SK-N-SH (cell line): ENCODE data around the gene RNF25. TPM values are rescaled to one million over a fixed set of nuclear protein-coding genes. Genes with fewer than 3 reads are reported as not detected.

Source experiments
- CTCF ChIA-PET: fragments of 300-600, 350-600 bp; formaldehyde crosslinking; extraction: SDS; loops from one replicate; lab custom pipeline; 2021; lab: Yijun Ruan, JAX
- POLR2A ChIA-PET: fragments of 350-600 bp; sonication (Branson Sonifier 250); formaldehyde crosslinking; extraction: SDS; loops from one replicate; lab custom pipeline; 2020; ENCODE audit warnings: antibody characterized with exemption, inconsistent platforms; lab: Yijun Ruan, JAX
- DNase-seq: peaks from one replicate; pipeline ENCODE4 v3.0.0; 2012
- H2AFZ ChIP-seq: fragments of 200-600 bp; sonication (generic); 2 replicates; pipeline ENCODE4 v1.8.1; 2016; ENCODE audit warnings: antibody characterized with exemption, mild to moderate bottlenecking, low read depth
- H3F3A ChIP-seq: fragments of 200-600 bp; sonication (generic); replicated peaks from 2 replicates; pipeline ENCODE3; 2016; ENCODE audit warnings: antibody characterized with exemption, mild to moderate bottlenecking; ENCODE audit not compliant: insufficient read depth
- H3K27ac ChIP-seq, 2 experiments: fragments of 200-500 bp in 1 of 2; fragments of 200-600 bp in 1 of 2; sonication (Bioruptor generic) in 1 of 2; sonication (generic), shearing (Covaris generic) in 1 of 2; 2 replicates each; pipeline versions ENCODE4 v1.5.1 to v1.6.1; 2014 to 2016; ENCODE audit warnings: low read depth in 2 of 2, inconsistent platforms in 1 of 2, low read length in 1 of 2, mild to moderate bottlenecking in 1 of 2, mixed read lengths in 1 of 2
- H3K27me3 ChIP-seq: fragments of 200-600 bp; sonication (generic), shearing (Covaris generic); 2 replicates; pipeline ENCODE4 v1.6.1; 2016; ENCODE audit warnings: mixed run types; ENCODE audit not compliant: insufficient read depth
- H3K36me3 ChIP-seq, 2 experiments: fragments of 200-500 bp in 1 of 2; fragments of 200-600 bp in 1 of 2; sonication (Bioruptor generic) in 1 of 2; sonication (generic) in 1 of 2; replicated peaks in 1 of 2; 2 replicates each; pipeline versions ENCODE3 to v1.5.1; 2014 to 2016; ENCODE audit warnings: low read length in 1 of 2, mild to moderate bottlenecking in 1 of 2; ENCODE audit not compliant: insufficient read depth in 2 of 2, control insufficient read depth in 1 of 2
- H3K4me1 ChIP-seq, 2 experiments: fragments of 200-500 bp in 1 of 2; fragments of 200-600 bp in 1 of 2; sonication (Bioruptor generic) in 1 of 2; sonication (generic), shearing (Covaris generic) in 1 of 2; 2 replicates each; pipeline versions ENCODE4 v1.5.1 to v1.6.1; 2014 to 2016; ENCODE audit warnings: low read depth in 1 of 2, low read length in 1 of 2, mixed run types in 1 of 2; ENCODE audit not compliant: insufficient read depth in 2 of 2, control insufficient read depth in 1 of 2
- H3K4me2 ChIP-seq: fragments of 200-600 bp; sonication (generic), shearing (Covaris generic); 2 replicates; pipeline ENCODE4 v1.6.1; 2017; ENCODE audit warnings: mixed run types
- H3K4me3 ChIP-seq, 2 experiments: fragments of 200-500 bp in 1 of 2; fragments of 200-600 bp in 1 of 2; sonication (Bioruptor generic) in 1 of 2; sonication (generic), shearing (Covaris generic) in 1 of 2; 2 replicates each; pipeline versions ENCODE4 v1.5.1 to v1.8.1; 2014 to 2016; ENCODE audit warnings: low read depth in 2 of 2, inconsistent platforms in 1 of 2, low read length in 1 of 2, mild to moderate bottlenecking in 1 of 2, mixed read lengths in 1 of 2, moderate library complexity in 1 of 2
- H3K79me2 ChIP-seq: fragments of 200-600 bp; sonication (generic); 2 replicates; pipeline ENCODE4 v1.8.1; 2017; ENCODE audit warnings: mild to moderate bottlenecking; ENCODE audit not compliant: insufficient read depth
- H3K9ac ChIP-seq: fragments of 200-600 bp; sonication (generic); 2 replicates; pipeline ENCODE4 v1.6.1; 2017; ENCODE audit warnings: mixed run types
- H3K9me2 ChIP-seq: fragments of 200-600 bp; sonication (generic); 2 replicates; pipeline ENCODE4 v1.6.1; 2017; ENCODE audit warnings: mixed run types
- H3K9me3 ChIP-seq: fragments of 200-600 bp; sonication (generic); 2 replicates; pipeline ENCODE4 v1.6.1; 2017; ENCODE audit warnings: mixed run types, mild to moderate bottlenecking, moderate library complexity
- H4K20me1 ChIP-seq: fragments of 200-600 bp; sonication (generic); 2 replicates; pipeline ENCODE4 v1.6.1; 2017; ENCODE audit warnings: mild to moderate bottlenecking, mixed run types; ENCODE audit not compliant: insufficient read depth
- EP300 ChIP-seq, 2 experiments: IDR thresholded peaks; 2 replicates each; pipeline versions ENCODE4 v1.4.0 to v1.6.1; 2012; ENCODE audit warnings: borderline replicate concordance in 1 of 2, low read depth in 1 of 2, low read length in 1 of 2
- EZH2phosphoT487 ChIP-seq: fragments of 200-600 bp; sonication (generic); IDR thresholded peaks from 2 replicates; pipeline ENCODE4 v1.6.1; 2017; ENCODE audit warnings: low read depth, mixed run types, mild to moderate bottlenecking, antibody characterized with exemption, moderate library complexity, borderline replicate concordance
- FOSL2 ChIP-seq: IDR thresholded peaks from 2 replicates; pipeline ENCODE4 v1.4.0; 2012; ENCODE audit warnings: low read depth, mild to moderate bottlenecking, moderate library complexity, borderline replicate concordance
- GABPA ChIP-seq: IDR thresholded peaks from 2 replicates; pipeline ENCODE4 v1.4.0; 2012; ENCODE audit warnings: low read depth, mild to moderate bottlenecking
- GATA2 ChIP-seq: sonication (generic); formaldehyde crosslinking; IDR thresholded peaks from 2 replicates; pipeline ENCODE4 v1.5.0; 2020; ENCODE audit warnings: mild to moderate bottlenecking, missing genetic modification reagents
- MXI1 ChIP-seq: IDR thresholded peaks from 2 replicates; pipeline ENCODE4 v1.6.1; 2012; ENCODE audit warnings: mild to moderate bottlenecking, low read depth, low read length, improper control_type of control experiment
- NFIC ChIP-seq: IDR thresholded peaks from 2 replicates; pipeline ENCODE4 v1.4.0; 2012; ENCODE audit warnings: borderline replicate concordance
- NRF1 ChIP-seq: IDR thresholded peaks from 2 replicates; pipeline ENCODE4 v1.6.1; 2012; ENCODE audit warnings: low read depth, mild to moderate bottlenecking, low read length
- POLR2AphosphoS5 ChIP-seq: IDR thresholded peaks from 2 replicates; pipeline ENCODE4 v1.6.1; 2012; ENCODE audit warnings: low read depth, low read length
- RAD21 ChIP-seq: IDR thresholded peaks from 2 replicates; pipeline ENCODE4 v1.6.1; 2012; ENCODE audit warnings: mild to moderate bottlenecking, low read length
- RCOR1 ChIP-seq: fragments of 150-350 bp; IDR thresholded peaks from 2 replicates; pipeline ENCODE4 v1.6.1; 2017; ENCODE audit warnings: antibody characterized with exemption, low read length
- REST ChIP-seq: IDR thresholded peaks from 2 replicates; pipeline ENCODE4 v1.6.1; 2012; ENCODE audit warnings: mild to moderate bottlenecking, low read depth, low read length, moderate library complexity
- RXRA ChIP-seq: IDR thresholded peaks from 2 replicates; pipeline ENCODE4 v1.4.0; 2012; ENCODE audit warnings: low read depth, mild to moderate bottlenecking, borderline replicate concordance
- SIN3A ChIP-seq: IDR thresholded peaks from 2 replicates; pipeline ENCODE4 v1.6.1; 2012; ENCODE audit warnings: low read depth, mild to moderate bottlenecking, low read length, moderate library complexity, borderline replicate concordance
- SMC3 ChIP-seq: IDR thresholded peaks from 2 replicates; pipeline ENCODE4 v1.6.1; 2012; ENCODE audit warnings: low read depth, low read length, improper control_type of control experiment
- TAF1 ChIP-seq: IDR thresholded peaks from 2 replicates; pipeline ENCODE4 v1.6.1; 2012; ENCODE audit warnings: low read depth, mild to moderate bottlenecking, low read length, moderate library complexity, borderline replicate concordance
- ZBTB33 ChIP-seq: IDR thresholded peaks from 2 replicates; pipeline ENCODE4 v1.4.0; 2012; ENCODE audit warnings: low read depth, borderline replicate concordance
- WGBS: methylation state at CpG from one replicate; pipeline ENCODE4 v1.1.6; 2017; ENCODE audit warnings: low lambda C conversion rate; 5-methylcytosine and 5-hydroxymethylcytosine counted together
- polyA plus RNA-seq, 3 experiments: library from polyadenylated mRNA; depleted of rRNA; stranded (reverse); fragments of >200 nt; gene quantifications; 2 replicates each; pipeline ENCODE4 v1.2.3, GENCODE V29; 2012
- TF ChIP-seq, protein P1 (sequence below): IDR thresholded peaks from 2 replicates; pipeline ENCODE4 v1.4.0; 2012; ENCODE audit warnings: low read depth

Gene RNF25
- polyA plus RNA-seq, 1 of the 3 experiments (the other 2 are of a cell fraction) = 72.2 TPM

- H3K27me3 ChIP-seq = no peaks in the 10 kb centered on the region
- no peaks in the 10 kb centered on the region for H3K9me2 ChIP-seq
- H3K36me3 ChIP-seq = peaks cover 34 to 75% of the 10 kb centered on the region in 2 experiments
- POLR2A ChIA-PET = no interaction called here
- peaks cover 0 to 9% of the 10 kb centered on the region in 2 experiments; a peak in 2 of 4 replicates for H3K4me1 ChIP-seq
- H3K79me2 ChIP-seq = peaks cover 20% of the 10 kb centered on the region
- CTCF ChIA-PET = interaction anchor here (0.8 to 1.0 kb wide), 2 partner anchors 9 to 16 kb away, joined by 3 read pairs; no protein-coding TSS in a partner anchor
- TF ChIP-seq POLR2AphosphoS5 (no peak), NRF1 (no peak), FOSL2 (no peak), TAF1 (no peak), ZBTB33 (no peak), RXRA (no peak), GABPA (no peak), SIN3A (no peak), RCOR1 (no peak), MXI1 (no peak)
- TF ChIP-seq, protein P1, sequence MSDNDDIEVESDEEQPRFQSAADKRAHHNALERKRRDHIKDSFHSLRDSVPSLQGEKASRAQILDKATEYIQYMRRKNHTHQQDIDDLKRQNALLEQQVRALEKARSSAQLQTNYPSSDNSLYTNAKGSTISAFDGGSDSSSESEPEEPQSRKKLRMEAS = no peak
- H3K9ac ChIP-seq = no peak overlapping the region
- 98% methylated on average over 7 of the region's 7 CpGs for WGBS
- no peak for DNase-seq
- H2AFZ ChIP-seq = no peak overlapping the region
- H3F3A ChIP-seq = peaks cover 5% of the 10 kb centered on the region
- H3K27ac ChIP-seq = no peak overlapping the region
- no peak overlapping the region for H3K4me3 ChIP-seq
- H3K9me3 ChIP-seq = no peaks in the 10 kb centered on the region
- H4K20me1 ChIP-seq = no peaks in the 10 kb centered on the region; the same call in 1 of the 2 replicates
- H3K4me2 ChIP-seq = no peak overlapping the region
Measured at GRCh38 chr2:218664653-218665052, 7.1 kb downstream of the RNF25 start.

DNA sequence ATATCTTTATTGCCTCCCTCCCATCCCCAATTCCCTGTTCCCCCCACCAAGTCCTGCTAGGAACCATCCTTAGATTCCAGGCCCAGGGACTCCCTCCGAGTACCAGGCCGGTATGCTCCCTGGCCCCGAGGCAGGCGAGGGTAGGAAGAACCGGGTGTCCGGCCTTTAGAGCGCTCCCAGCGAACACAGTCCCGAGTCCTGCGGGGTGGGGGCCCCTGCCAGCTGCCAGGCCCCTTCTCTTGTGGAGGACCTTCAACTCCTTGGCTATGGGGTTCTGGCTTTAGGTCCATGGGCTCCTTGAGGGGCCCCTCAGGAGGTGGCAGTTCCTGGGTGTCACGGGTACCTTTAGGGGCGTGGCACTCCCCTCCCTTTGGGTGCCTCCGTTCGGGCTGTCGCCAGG lies 7.9 kb downstream of the RNF25 start:
- H3K9me3 ChIP-seq = no peaks in the 10 kb centered on the region
- H3K79me2 ChIP-seq = peaks cover 19% of the 10 kb centered on the region
- H3K4me3 ChIP-seq = no peak overlapping the region
- TF ChIP-seq RCOR1 (no peak), REST (no peak), RAD21 (no peak), GATA2 (no peak), EZH2phosphoT487 (no peak), NFIC (no peak), RXRA (no peak), EP300 (IDR thresholded peaks at IDR 0.05; ENCODE audit: borderline replicate concordance in 1 of 2, low read depth in 1 of 2, low read length in 1 of 2) (no peak), SMC3 (no peak), NRF1 (no peak), SIN3A (no peak)
- DNase-seq = no peak
- no peak overlapping the region for H3K4me2 ChIP-seq
- H3K27ac ChIP-seq = no peak overlapping the region
- H3F3A ChIP-seq = peaks cover 5% of the 10 kb centered on the region
- peaks cover 33 to 69% of the 10 kb centered on the region in 2 experiments for H3K36me3 ChIP-seq
- no peaks in the 10 kb centered on the region for H3K27me3 ChIP-seq
- H3K9ac ChIP-seq = no peak overlapping the region
- CTCF ChIA-PET = interaction anchor here (1.0 to 4.1 kb wide), 3 partner anchors 16 to 184 kb away, joined by 3 to 12 read pairs (median 3); no protein-coding TSS in a partner anchor
- 98% methylated on average over 9 of the region's 15 CpGs for WGBS
- POLR2A ChIA-PET = no interaction called here
- H4K20me1 ChIP-seq = no peaks in the 10 kb centered on the region
- no peaks in the 10 kb centered on the region for H3K9me2 ChIP-seq
- no peak overlapping the region for H2AFZ ChIP-seq
- H3K4me1 ChIP-seq = peaks cover 0 to 9% of the 10 kb centered on the region in 2 experiments; a peak in 2 of 4 replicates
